HepG2 (cell line): ENCODE results near the gene KCNG4. TPM values are rescaled to one million over a fixed set of nuclear protein-coding genes. Genes with fewer than 3 reads are reported as not detected.

ENCODE experiments used
- ATAC-seq: fragments of 200-7000 bp; cut with Tn5 transposase; 3 replicates; pipeline ENCODE4 v1.9.1; 2020; ENCODE audit warnings: mild to moderate bottlenecking, moderate library complexity
- BruUV-seq: library from RNA; stranded (reverse); fragments of 400-500 nt; replicated peaks from 2 replicates; lab custom pipeline; 2021; lab: Mats Ljungman, UMichigan
- CTCF ChIA-PET: fragments of 300-600 bp; formaldehyde crosslinking; extraction: SDS; loops from one replicate; lab custom pipeline; 2021; ENCODE audit warnings: low total read pairs, inconsistent platforms, low intra/inter-chr PET ratio; lab: Yijun Ruan, JAX
- POLR2A ChIA-PET: fragments of 350-600 bp; sonication (Branson Sonifier 250); formaldehyde crosslinking; loops from one replicate; lab custom pipeline; 2020; ENCODE audit warnings: antibody characterized with exemption, inconsistent platforms; lab: Yijun Ruan, JAX
- DNase-seq: peaks from one replicate; pipeline ENCODE4 v3.0.0-alpha.2; 2015; ENCODE audit warnings: low spot score
- FAIRE-seq: peaks from 3 replicates; lab custom pipeline; 2011; peaks lifted over from hg19 to GRCh38; lab: Jason Lieb, UNC
- H2AFZ ChIP-seq: one replicate; pipeline ENCODE4 v1.6.1; 2011; ENCODE audit warnings: low read length, inconsistent platforms
- H3K27ac ChIP-seq: fragments of 300-600 bp; 3 replicates; pipeline ENCODE4 v1.8.0; 2011; ENCODE audit warnings: mixed run types, mild to moderate bottlenecking, mixed read lengths, low read length, inconsistent platforms; ENCODE audit not compliant: insufficient read depth; ENCODE audit errors: extremely low read length
- H3K27me3 ChIP-seq, 2 experiments: fragments of 200-600 bp in 1 of 2; 2 replicates in 1 of 2; 3 replicates in 1 of 2; pipeline versions ENCODE4 v1.6.0 to v1.8.0; 2011; ENCODE audit warnings: low read length in 2 of 2, mild to moderate bottlenecking in 2 of 2, moderate library complexity in 2 of 2, inconsistent platforms in 1 of 2; ENCODE audit not compliant: insufficient read depth in 2 of 2, control insufficient read depth in 1 of 2
- H3K36me3 ChIP-seq, 2 experiments: fragments of 200-600 bp in 1 of 2; replicated peaks in 1 of 2; 2 replicates in 1 of 2; 3 replicates in 1 of 2; pipeline versions ENCODE4 v1.5.1 to v1.8.0; 2011; ENCODE audit warnings: low read length in 2 of 2, inconsistent platforms in 1 of 2; ENCODE audit not compliant: insufficient read depth in 2 of 2, control insufficient read depth in 1 of 2
- H3K4me1 ChIP-seq: 2 replicates; pipeline ENCODE4 v1.5.1; 2012; ENCODE audit warnings: low read length, inconsistent platforms; ENCODE audit not compliant: insufficient read depth
- H3K4me2 ChIP-seq: 2 replicates; pipeline ENCODE4 v1.6.0; 2011; ENCODE audit warnings: low read depth, low read length, inconsistent platforms
- H3K4me3 ChIP-seq, 3 experiments: fragments of 200-600 bp in 1 of 3; sonication (generic), shearing (Covaris generic) in 1 of 3; replicated peaks in 1 of 3; 2 replicates each; pipeline ENCODE4 v1.5.1; 2011 to 2016; ENCODE audit warnings: low read length in 3 of 3, inconsistent platforms in 2 of 3, low read depth in 2 of 3, mild to moderate bottlenecking in 2 of 3, control low read depth in 1 of 3, mixed read lengths in 1 of 3; ENCODE audit not compliant: insufficient read depth in 1 of 3
- H3K79me2 ChIP-seq: one replicate; pipeline ENCODE4 v1.6.1; 2011; ENCODE audit warnings: low read length, inconsistent platforms; ENCODE audit not compliant: insufficient read depth
- H3K9ac ChIP-seq: 2 replicates; pipeline ENCODE4 v1.6.0; 2011; ENCODE audit warnings: mild to moderate bottlenecking, low read depth, low read length, inconsistent platforms; ENCODE audit not compliant: insufficient read depth
- H3K9me3 ChIP-seq: 2 replicates; pipeline ENCODE4 v1.5.1; 2012; ENCODE audit warnings: mild to moderate bottlenecking, low read length
- H4K20me1 ChIP-seq: 2 replicates; pipeline ENCODE4 v1.6.0; 2011; ENCODE audit warnings: inconsistent platforms, mild to moderate bottlenecking, low read length, moderate library complexity; ENCODE audit not compliant: insufficient read depth
- DNMT1 ChIP-seq: sonication (generic); formaldehyde crosslinking; IDR thresholded peaks from 2 replicates; pipeline ENCODE4 v1.5.1; 2020; ENCODE audit warnings: mild to moderate bottlenecking, missing genetic modification reagents
- HES4 ChIP-seq: sonication (generic); formaldehyde crosslinking; IDR thresholded peaks from 2 replicates; pipeline ENCODE4 v1.9.0; 2021; ENCODE audit warnings: mild to moderate bottlenecking, missing genetic modification reagents, borderline replicate concordance
- IRF2 ChIP-seq: IDR thresholded peaks from 2 replicates; pipeline ENCODE4 v1.6.1; 2018; ENCODE audit warnings: missing genetic modification reagents, missing compliant biosample characterization
- NFYB ChIP-seq: sonication (generic); formaldehyde crosslinking; IDR thresholded peaks from 2 replicates; pipeline ENCODE4 v1.4.0; 2020; ENCODE audit warnings: missing genetic modification reagents
- PHF21A ChIP-seq: sonication (generic); formaldehyde crosslinking; IDR thresholded peaks from 2 replicates; pipeline ENCODE4 v1.5.0; 2020; ENCODE audit warnings: mild to moderate bottlenecking, missing genetic modification reagents
- SALL1 ChIP-seq: sonication (generic); formaldehyde crosslinking; IDR thresholded peaks from 2 replicates; pipeline ENCODE4 v1.8.0; 2022; ENCODE audit warnings: mild to moderate bottlenecking, missing genetic modification reagents
- U2AF1 ChIP-seq: fragments of 200-400 bp; formaldehyde crosslinking; optimal IDR thresholded peaks from 2 replicates; pipeline ENCODE3; 2017; ENCODE audit warnings: mild to moderate bottlenecking, low read depth, low read length
- ZNF207 ChIP-seq: fragments of 450-650 bp; IDR thresholded peaks from 2 replicates; pipeline ENCODE4 v1.6.1; 2016; ENCODE audit warnings: antibody characterized with exemption, borderline replicate concordance
- ZNF354B ChIP-seq: sonication (generic); formaldehyde crosslinking; IDR thresholded peaks from 2 replicates; pipeline ENCODE4 v1.8.0; 2022; ENCODE audit warnings: mild to moderate bottlenecking, missing genetic modification reagents
- ZNF776 ChIP-seq: sonication (generic); formaldehyde crosslinking; IDR thresholded peaks from 2 replicates; pipeline ENCODE4 v1.4.0; 2020; ENCODE audit warnings: mild to moderate bottlenecking, missing genetic modification reagents
- ZNF816 ChIP-seq: sonication (generic); formaldehyde crosslinking; IDR thresholded peaks from 2 replicates; pipeline ENCODE4 v1.8.0; 2022; ENCODE audit warnings: missing genetic modification reagents, mild to moderate bottlenecking, borderline replicate concordance
- WGBS: methylation state at CpG from one replicate; pipeline ENCODE4 v1.1.6; 2017; ENCODE audit warnings: low lambda C conversion rate; 5-methylcytosine and 5-hydroxymethylcytosine counted together
- in situ Hi-C: cut with HindIII; loops from 2 replicates; pipeline ENCODE4 v1.10.0; 2017; ENCODE audit warnings: low pct_unique_long_range_greater_than_20kb; ENCODE audit not compliant: extremely low pct_ligation_motif_present
- intact Hi-C: fragments of 100-400 bp; cut with micrococcal nuclease; formaldehyde crosslinking; loops from one replicate; pipeline ENCODE4 v1.10.0; 2022; ENCODE audit not compliant: unreplicated experiment
- polyA plus RNA-seq, 8 experiments: library from polyadenylated mRNA; depleted of rRNA in 3 of 8; stranded (reverse) in 7 of 8; unstranded in 1 of 8; fragments of >200 nt; fragmentation: Illumina TruSeq in 4 of 8; extraction: Trizol in 4 of 8; gene quantifications; 2 replicates each; pipeline versions ENCODE4 v1.2.1 to v1.2.3, GENCODE V29; 2011 to 2016; ENCODE audit warnings: low read depth in 4 of 8, missing spikeins in 1 of 8, mixed read lengths in 1 of 8; ENCODE audit not compliant: insufficient read depth in 1 of 8
- total RNA-seq, 5 experiments: library from RNA; depleted of rRNA; stranded (reverse); fragments of >200 nt; fragmentation: Illumina TruSeq; extraction: Trizol; gene quantifications; 2 replicates each; pipeline ENCODE4 v1.2.3, GENCODE V29; 2016; ENCODE audit warnings: low read depth in 1 of 5
- TF ChIP-seq, protein P1 (sequence below): sonication (generic); formaldehyde crosslinking; IDR thresholded peaks from 2 replicates; pipeline ENCODE4 v1.8.0; 2022; ENCODE audit warnings: mild to moderate bottlenecking, missing genetic modification reagents, moderate library complexity

Gene KCNG4
- total and polyA plus RNA-seq, 2 of the 13 experiments (the other 11 are each of a cell fraction or from before 2014, with no cell fraction given), result not detected

DNA sequence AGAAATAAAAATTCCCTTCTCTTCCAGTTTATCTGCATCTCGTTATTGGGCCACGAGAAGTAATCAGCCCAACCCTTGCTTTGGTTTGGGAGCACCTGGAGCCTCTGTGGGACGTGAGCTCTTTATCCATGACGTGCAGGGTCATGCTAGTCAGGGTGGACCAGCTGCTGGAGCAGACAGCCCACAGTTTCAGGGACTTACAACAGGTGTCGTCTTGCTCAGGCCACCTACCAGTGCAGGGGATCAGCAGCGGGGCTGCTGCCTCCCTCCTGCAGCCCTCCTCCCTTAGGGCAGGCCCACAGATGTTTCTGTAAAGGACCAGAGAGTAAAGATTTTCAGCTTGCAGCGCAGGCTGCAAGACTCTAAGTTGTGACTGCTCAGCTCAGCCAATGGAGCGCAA, 31.9 kb downstream of the KCNG4 start:
- Histone ChIP-seq H3K79me2 (no peaks in the 10 kb centered on the region), H3K4me1 (no peaks in the 10 kb centered on the region), H2AFZ (no peak overlapping the region), H3K9me3 (no peaks in the 10 kb centered on the region), H3K36me3 (no peaks in the 10 kb centered on the region), H4K20me1 (no peaks in the 10 kb centered on the region), H3K27ac (no peak overlapping the region), H3K4me2 (no peak overlapping the region), H3K9ac (no peak overlapping the region), H3K27me3 (peaks cover 15 to 35% of the 10 kb centered on the region in 2 experiments; a peak in 4 of 5 replicates), H3K4me3 (no peak overlapping the region)
- WGBS, result 18% methylated on average over 8 of the region's 8 CpGs
- no TSS peak for BruUV-seq
- DNase-seq (no peak), ATAC-seq (peak; percentile 38; the same call in 2 of the 3 replicates), FAIRE-seq (no peak)
- ChIA-PET CTCF (no interaction called here), POLR2A (no interaction called here)
- TF ChIP-seq U2AF1 (no peak), ZNF354B (CRISPR knock-in tag) (no peak), PHF21A (no peak), ZNF207 (no peak), ZNF776 (no peak), DNMT1 (CRISPR knock-in tag) (no peak), IRF2 (CRISPR knock-in tag) (no peak)
- TF ChIP-seq, protein P1, sequence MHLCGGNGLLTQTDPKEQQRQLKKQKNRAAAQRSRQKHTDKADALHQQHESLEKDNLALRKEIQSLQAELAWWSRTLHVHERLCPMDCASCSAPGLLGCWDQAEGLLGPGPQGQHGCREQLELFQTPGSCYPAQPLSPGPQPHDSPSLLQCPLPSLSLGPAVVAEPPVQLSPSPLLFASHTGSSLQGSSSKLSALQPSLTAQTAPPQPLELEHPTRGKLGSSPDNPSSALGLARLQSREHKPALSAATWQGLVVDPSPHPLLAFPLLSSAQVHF (CRISPR knock-in tag), result no peak
- in situ Hi-C loops, result no loop called here
- intact Hi-C loops, result no loop called here

DNA sequence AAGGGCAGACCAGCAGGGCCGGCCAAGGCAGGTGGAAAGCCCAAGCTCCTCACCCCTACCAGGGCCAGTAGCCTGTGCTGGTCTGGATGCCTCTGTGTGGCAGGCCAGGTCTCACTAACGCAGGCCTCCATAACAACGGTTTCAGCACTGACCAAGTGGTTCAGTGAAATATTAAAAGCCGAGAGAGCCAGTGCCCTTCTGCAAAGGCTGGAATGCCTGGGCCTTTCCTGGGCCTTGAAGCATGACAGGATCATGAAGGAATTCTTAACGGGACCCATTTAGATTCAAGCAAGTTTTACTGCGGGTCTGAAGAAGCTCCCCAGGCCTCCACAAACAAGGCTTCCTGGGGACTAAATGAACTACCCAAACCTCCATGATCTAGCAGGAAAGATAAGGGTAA, 32.6 kb downstream of the KCNG4 start:
- CTCF ChIA-PET, result no interaction called here
- FAIRE-seq, result no peak
- TF ChIP-seq NFYB (no peak), HES4 (no peak), ZNF816 (no peak), SALL1 (CRISPR knock-in tag) (no peak)
- TF ChIP-seq, all 625 proteins: peak for 0

More for the DNA sequence above, 32.6 kb downstream of the KCNG4 start:
- no peaks in the 10 kb centered on the region for H3K36me3 ChIP-seq
- H3K4me2 ChIP-seq, result no peak overlapping the region
- in situ Hi-C loops, result no loop called here
- intact Hi-C loops, result no loop called here
- no peak overlapping the region for H3K27ac ChIP-seq
- H3K9ac ChIP-seq, result no peak overlapping the region
- 16% methylated on average over 6 of the region's 6 CpGs for WGBS
- H3K27me3 ChIP-seq, result peaks cover 15 to 32% of the 10 kb centered on the region in 2 experiments; a peak in 4 of 5 replicates
- H3K4me1 ChIP-seq, result no peaks in the 10 kb centered on the region
- no TSS peak for BruUV-seq
- no peak overlapping the region for H3K4me3 ChIP-seq
- no peak for DNase-seq
- no peaks in the 10 kb centered on the region for H4K20me1 ChIP-seq
- H3K9me3 ChIP-seq, result no peaks in the 10 kb centered on the region
- ATAC-seq, result no peak; the same call in 2 of the 3 replicates
- no peak overlapping the region for H2AFZ ChIP-seq
- no peaks in the 10 kb centered on the region for H3K79me2 ChIP-seq
- POLR2A ChIA-PET, result no interaction called here
